ENCODE results near the gene SLC7A6.

GRCh38 chr16:68289621-68290329 is 25.4 kb downstream of the SLC7A6 start:
- no peak for TF ChIP-seq CTCF (IDR thresholded peaks at IDR 0.05; ENCODE audit: poor library complexity)
- TF ChIP-seq EZH2 (IDR thresholded peaks at IDR 0.05; ENCODE audit: borderline replicate concordance) = no peak
- no peak for TF ChIP-seq EZH2phosphoT487 (IDR thresholded peaks at IDR 0.05; ENCODE audit: low read depth, severe bottlenecking, unreplicated experiment)
